ENCODE results near the gene GNAT1. TPM values are rescaled to one million over a fixed set of nuclear protein-coding genes. Genes with fewer than 3 reads are reported as not detected.
A peak's percentile ranks its signal among the peaks of the same experiment; 100 is the strongest.

GNAT1 gene
- total and polyA plus RNA-seq, 2 of the 13 experiments (the other 11 are each of a cell fraction or from before 2014, with no cell fraction given) = 0.15 TPM; not detected in 1

DNA sequence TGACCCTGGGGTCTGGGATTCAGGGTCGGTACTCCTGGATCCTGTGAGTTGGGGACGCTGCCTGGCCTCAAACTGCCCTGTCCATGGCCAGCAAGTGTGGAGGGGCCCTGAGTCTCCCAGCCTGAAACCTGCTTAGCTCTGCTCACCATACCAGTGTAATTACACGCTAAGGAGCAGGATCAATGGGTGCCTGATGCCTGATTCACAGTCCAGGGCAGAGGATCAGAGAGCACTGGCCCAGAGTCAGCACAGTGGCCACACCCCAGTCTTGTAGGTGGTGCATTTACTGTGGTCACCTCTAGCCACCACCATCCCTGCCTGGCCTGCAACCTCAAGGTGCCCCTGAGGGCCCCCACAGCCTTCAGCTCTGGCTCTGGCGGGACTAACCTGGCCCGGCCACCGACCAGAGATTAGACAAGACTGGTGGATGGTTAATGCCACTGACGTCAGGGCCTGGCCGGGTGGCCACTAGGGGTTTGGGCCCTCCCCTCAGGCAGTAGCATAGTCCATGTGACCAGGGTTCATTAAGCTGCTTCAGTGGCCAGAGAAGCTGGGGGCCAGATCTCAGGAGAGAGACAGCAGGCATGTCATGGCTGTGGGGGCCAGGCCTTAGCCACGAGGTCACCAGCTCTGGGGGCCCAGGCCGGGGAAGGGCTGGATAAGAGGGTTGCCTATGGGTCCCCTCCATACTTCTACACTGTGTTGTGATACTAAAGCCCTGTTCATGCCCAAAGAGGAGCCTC is 10.3 kb downstream of the GNAT1 start (continued):
- TF ChIP-seq, protein P1, sequence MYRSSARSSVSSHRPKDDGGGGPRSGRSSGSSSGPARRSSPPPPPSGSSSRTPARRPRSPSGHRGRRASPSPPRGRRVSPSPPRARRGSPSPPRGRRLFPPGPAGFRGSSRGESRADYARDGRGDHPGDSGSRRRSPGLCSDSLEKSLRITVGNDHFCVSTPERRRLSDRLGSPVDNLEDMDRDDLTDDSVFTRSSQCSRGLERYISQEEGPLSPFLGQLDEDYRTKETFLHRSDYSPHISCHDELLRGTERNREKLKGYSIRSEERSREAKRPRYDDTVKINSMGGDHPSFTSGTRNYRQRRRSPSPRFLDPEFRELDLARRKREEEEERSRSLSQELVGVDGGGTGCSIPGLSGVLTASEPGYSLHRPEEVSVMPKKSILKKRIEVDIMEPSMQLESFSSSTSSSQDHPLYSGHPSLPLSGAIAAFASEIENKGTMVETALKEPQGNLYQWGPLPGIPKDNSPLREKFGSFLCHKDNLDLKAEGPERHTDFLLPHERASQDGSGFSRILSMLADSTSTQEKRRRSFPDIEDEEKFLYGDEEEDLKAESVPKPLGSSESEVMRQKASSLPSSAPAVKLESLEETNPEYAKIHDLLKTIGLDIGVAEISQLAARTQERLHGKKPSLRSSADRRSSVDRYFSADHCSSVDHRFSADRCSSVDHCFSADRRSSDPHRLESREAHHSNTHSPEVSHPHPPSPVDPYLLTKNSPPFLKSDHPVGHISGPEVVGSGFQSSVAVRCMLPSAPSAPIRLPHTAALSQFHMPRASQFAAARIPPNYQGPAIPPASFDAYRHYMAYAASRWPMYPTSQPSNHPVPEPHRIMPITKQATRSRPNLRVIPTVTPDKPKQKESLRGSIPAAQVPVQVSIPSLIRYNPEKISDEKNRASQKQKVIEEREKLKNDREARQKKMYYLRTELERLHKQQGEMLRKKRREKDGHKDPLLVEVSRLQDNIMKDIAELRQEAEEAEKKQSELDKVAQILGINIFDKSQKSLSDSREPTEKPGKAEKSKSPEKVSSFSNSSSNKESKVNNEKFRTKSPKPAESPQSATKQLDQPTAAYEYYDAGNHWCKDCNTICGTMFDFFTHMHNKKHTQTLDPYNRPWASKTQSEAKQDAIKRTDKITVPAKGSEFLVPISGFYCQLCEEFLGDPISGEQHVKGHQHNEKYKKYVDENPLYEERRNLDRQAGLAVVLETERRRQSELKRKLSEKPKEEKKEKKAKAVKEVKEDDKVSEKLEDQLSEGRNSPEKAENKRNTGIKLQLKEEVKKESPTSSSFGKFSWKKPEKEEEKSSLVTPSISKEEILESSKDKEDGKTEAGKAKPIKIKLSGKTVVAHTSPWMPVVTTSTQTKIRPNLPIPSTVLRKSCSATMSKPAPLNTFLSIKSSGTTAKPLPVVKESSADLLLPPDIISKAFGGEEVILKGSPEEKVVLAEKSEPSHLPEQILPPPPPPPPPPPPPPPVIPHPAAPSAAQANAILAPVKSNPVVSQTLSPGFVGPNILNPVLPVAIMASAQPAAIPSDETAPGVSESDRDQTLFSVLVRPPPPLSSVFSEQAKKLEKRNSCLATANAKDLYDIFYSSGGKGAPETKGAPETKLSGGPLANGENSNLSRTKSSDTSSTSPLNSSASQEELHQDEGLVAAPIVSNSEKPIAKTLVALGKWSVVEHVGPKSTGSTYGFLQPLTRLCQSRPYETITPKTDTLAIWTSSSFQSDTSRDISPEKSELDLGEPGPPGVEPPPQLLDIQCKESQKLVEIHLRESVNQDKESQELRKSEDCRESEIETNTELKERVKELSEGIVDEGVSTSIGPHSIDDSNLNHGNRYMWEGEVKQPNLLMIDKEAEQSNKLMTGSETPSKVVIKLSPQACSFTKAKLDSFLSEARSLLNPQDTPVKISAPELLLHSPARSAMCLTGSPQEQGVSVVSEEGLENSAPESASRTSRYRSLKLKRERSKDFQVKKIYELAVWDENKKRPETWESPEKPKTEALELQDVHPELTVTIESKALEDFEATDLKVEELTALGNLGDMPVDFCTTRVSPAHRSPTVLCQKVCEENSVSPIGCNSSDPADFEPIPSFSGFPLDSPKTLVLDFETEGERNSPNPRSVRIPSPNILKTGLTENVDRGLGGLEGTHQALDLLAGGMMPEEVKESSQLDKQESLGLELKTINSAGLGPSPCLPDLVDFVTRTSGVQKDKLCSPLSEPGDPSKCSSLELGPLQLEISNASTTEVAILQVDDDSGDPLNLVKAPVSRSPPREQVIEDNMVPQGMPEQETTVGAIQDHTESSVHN (CRISPR knock-in tag; IDR thresholded peaks at IDR 0.05) = no peak
- TF ChIP-seq FOXA1 (IDR thresholded peaks at IDR 0.05) (no peak), FOXA1 (CRISPR knock-in tag; IDR thresholded peaks at IDR 0.05) (no peak), ATM (IDR thresholded peaks at IDR 0.05; ENCODE audit: borderline replicate concordance) (no peak)
- TF ChIP-seq, protein P2, sequence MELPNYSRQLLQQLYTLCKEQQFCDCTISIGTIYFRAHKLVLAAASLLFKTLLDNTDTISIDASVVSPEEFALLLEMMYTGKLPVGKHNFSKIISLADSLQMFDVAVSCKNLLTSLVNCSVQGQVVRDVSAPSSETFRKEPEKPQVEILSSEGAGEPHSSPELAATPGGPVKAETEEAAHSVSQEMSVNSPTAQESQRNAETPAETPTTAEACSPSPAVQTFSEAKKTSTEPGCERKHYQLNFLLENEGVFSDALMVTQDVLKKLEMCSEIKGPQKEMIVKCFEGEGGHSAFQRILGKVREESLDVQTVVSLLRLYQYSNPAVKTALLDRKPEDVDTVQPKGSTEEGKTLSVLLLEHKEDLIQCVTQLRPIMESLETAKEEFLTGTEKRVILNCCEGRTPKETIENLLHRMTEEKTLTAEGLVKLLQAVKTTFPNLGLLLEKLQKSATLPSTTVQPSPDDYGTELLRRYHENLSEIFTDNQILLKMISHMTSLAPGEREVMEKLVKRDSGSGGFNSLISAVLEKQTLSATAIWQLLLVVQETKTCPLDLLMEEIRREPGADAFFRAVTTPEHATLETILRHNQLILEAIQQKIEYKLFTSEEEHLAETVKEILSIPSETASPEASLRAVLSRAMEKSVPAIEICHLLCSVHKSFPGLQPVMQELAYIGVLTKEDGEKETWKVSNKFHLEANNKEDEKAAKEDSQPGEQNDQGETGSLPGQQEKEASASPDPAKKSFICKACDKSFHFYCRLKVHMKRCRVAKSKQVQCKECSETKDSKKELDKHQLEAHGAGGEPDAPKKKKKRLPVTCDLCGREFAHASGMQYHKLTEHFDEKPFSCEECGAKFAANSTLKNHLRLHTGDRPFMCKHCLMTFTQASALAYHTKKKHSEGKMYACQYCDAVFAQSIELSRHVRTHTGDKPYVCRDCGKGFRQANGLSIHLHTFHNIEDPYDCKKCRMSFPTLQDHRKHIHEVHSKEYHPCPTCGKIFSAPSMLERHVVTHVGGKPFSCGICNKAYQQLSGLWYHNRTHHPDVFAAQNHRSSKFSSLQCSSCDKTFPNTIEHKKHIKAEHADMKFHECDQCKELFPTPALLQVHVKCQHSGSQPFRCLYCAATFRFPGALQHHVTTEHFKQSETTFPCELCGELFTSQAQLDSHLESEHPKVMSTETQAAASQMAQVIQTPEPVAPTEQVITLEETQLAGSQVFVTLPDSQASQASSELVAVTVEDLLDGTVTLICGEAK (IDR thresholded peaks at IDR 0.05) = no peak
- TF ChIP-seq, protein P2 (CRISPR knock-in tag; IDR thresholded peaks at IDR 0.05) = peak; percentile 51; the same call in 1 of the 2 replicates
- TF ChIP-seq, protein P3, sequence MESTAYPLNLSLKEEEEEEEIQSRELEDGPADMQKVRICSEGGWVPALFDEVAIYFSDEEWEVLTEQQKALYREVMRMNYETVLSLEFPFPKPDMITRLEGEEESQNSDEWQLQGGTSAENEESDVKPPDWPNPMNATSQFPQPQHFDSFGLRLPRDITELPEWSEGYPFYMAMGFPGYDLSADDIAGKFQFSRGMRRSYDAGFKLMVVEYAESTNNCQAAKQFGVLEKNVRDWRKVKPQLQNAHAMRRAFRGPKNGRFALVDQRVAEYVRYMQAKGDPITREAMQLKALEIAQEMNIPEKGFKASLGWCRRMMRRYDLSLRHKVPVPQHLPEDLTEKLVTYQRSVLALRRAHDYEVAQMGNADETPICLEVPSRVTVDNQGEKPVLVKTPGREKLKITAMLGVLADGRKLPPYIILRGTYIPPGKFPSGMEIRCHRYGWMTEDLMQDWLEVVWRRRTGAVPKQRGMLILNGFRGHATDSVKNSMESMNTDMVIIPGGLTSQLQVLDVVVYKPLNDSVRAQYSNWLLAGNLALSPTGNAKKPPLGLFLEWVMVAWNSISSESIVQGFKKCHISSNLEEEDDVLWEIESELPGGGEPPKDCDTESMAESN (CRISPR knock-in tag; conservative IDR thresholded peaks at IDR 0.05) = no peak
- TF ChIP-seq, protein P4, sequence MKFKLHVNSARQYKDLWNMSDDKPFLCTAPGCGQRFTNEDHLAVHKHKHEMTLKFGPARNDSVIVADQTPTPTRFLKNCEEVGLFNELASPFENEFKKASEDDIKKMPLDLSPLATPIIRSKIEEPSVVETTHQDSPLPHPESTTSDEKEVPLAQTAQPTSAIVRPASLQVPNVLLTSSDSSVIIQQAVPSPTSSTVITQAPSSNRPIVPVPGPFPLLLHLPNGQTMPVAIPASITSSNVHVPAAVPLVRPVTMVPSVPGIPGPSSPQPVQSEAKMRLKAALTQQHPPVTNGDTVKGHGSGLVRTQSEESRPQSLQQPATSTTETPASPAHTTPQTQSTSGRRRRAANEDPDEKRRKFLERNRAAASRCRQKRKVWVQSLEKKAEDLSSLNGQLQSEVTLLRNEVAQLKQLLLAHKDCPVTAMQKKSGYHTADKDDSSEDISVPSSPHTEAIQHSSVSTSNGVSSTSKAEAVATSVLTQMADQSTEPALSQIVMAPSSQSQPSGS (CRISPR knock-in tag; IDR thresholded peaks at IDR 0.05) = peak; percentile 92

Measured in HepG2 (cell line).